Stomach (tissue), 9 donors: ENCODE data around the gene TMEM217. TPM values are rescaled to one million over a fixed set of nuclear protein-coding genes. Genes with fewer than 3 reads are reported as not detected.

Source experiments
- DNase-seq, 2 donors: peaks; one replicate each; pipeline versions ENCODE4 v3.0.0 to v3.0.0-alpha.2; 2013 to 2019
- H3K27ac ChIP-seq, 5 donors: fragments of 200-600 bp in 4 of 5; sonication (generic) in 4 of 5; one replicate each; pipeline ENCODE4 v1.5.1; 2013 to 2019; ENCODE audit warnings: mild to moderate bottlenecking in 1 of 5, moderate library complexity in 1 of 5
- H3K27me3 ChIP-seq, 3 donors: fragments of 200-600 bp; sonication (generic); one replicate each; pipeline ENCODE4 v1.5.1; 2017 to 2019; ENCODE audit warnings: mixed run types in 1 of 3
- H3K36me3 ChIP-seq, 4 donors: fragments of 200-600 bp; sonication (generic); 1 replicate in 3 of 4; 2 replicates in 1 of 4; pipeline ENCODE4 v1.5.1; 2016 to 2019
- H3K4me1 ChIP-seq, 4 donors: fragments of 200-600 bp; sonication (generic); one replicate each; pipeline ENCODE4 v1.5.1; 2016 to 2019
- H3K4me3 ChIP-seq, 4 donors: fragments of 200-600 bp; sonication (generic) in 3 of 4; one replicate each; pipeline ENCODE4 v1.5.1; 2016 to 2019; ENCODE audit warnings: mild to moderate bottlenecking in 1 of 4
- H3K9me3 ChIP-seq, 4 donors: fragments of 200-600 bp; sonication (generic); one replicate each; pipeline ENCODE4 v1.5.1; 2016 to 2019
- EP300 ChIP-seq: sonication (generic); formaldehyde crosslinking; IDR thresholded peaks from one replicate; pipeline ENCODE4 v1.6.1; 2017; ENCODE audit warnings: antibody characterized with exemption
- POLR2A ChIP-seq, 4 donors: fragments of 450-650 bp; IDR thresholded peaks; one replicate each; pipeline ENCODE4 v1.6.1; 2016; ENCODE audit warnings: antibody characterized with exemption in 4 of 4, control low read depth in 2 of 4, mild to moderate bottlenecking in 1 of 4, moderate library complexity in 1 of 4
- POLR2AphosphoS5 ChIP-seq, 3 donors: sonication (generic); formaldehyde crosslinking; IDR thresholded peaks; one replicate each; pipeline ENCODE4 v1.6.1; 2016; ENCODE audit warnings: antibody characterized with exemption in 3 of 3
- WGBS, 5 donors: extraction: QIAGEN DNeasy Blood & Tissue Kit in 3 of 5; methylation state at CpG; one replicate each; pipeline versions ENCODE4 v1.1.5 to v1.1.7; 2013 to 2018; 5-methylcytosine and 5-hydroxymethylcytosine counted together
- intact Hi-C: fragments of 100-400 bp; cut with DNase I; formaldehyde crosslinking; loops from one replicate; pipeline ENCODE4 v1.15.1; 2023; ENCODE audit warnings: low total_unique reads
- polyA plus RNA-seq, 3 donors: library from polyadenylated mRNA; stranded (reverse); fragments of 200-250 nt; gene quantifications; one replicate each; pipeline ENCODE4 v1.2.3, GENCODE V29; 2013
- small RNA-seq, 4 donors: library from RNA; depleted of rRNA; stranded (forward); fragments of <200 nt; gene quantifications; one replicate each; pipeline ENCODE3, GENCODE V24; 2016
- total RNA-seq, 5 donors: library from RNA; depleted of rRNA; stranded (reverse); fragments of >200 nt; gene quantifications; one replicate each; pipeline versions ENCODE4 v1.1.0 to v1.2.3, GENCODE V29; 2014 to 2016
- TF ChIP-seq, protein P1 (sequence below), 7 experiments: fragments of 450-650 bp in 4 of 7; fragments of 200-600 bp in 3 of 7; sonication (generic) in 3 of 7; IDR thresholded peaks; one replicate each; pipeline ENCODE4 v1.5.1; 2016 to 2019; ENCODE audit warnings: antibody characterized with exemption in 7 of 7, control low read depth in 2 of 7, mild to moderate bottlenecking in 1 of 7
- donor health status: healthy with polysubstance abuse.
- donor health status: Bipolar disorder and iron deficiency.
- donor health status: healthy.

Gene TMEM217
- total and polyA plus RNA-seq, 8 donors, result 0.60 to 1.2 (median 0.87) TPM; not detected in 5

DNA sequence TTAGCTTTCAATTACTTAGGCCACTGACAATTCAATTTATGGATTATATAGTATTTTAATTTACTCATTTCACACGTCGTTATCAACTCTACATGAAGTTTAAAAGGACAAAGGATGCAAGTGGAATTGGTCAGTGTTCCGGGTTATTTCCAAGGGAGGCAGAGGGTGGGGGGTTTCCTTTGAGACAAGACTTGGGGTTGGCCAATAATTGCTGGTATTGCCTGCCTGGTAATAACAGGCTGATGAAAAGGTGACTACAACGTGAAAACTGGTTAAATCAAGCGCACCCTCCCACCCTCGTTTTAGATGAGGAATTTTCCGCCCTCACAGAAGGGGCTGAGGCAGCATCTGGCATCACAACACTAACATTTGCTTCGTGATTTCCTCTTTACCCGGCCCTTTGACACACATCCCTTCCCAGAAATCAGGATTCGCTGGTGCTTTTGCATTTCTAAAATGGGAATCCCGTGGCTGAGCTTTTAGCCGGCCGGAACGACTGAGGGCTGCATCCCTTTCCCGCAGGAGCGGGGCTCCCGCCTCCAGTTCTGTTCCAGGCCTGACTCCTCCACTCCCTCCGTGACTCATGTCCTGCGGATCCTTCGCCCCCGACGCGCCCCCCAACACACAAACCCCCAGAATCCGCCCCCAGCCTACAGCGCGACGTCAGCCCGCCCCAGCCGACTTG, 89.0 kb downstream of the TMEM217 start:
- intact Hi-C loops, result no loop called here
- DNase-seq, result no peak
- Histone ChIP-seq H3K27ac (peak overlapping the region; percentile 90 to 99 (median 96)), H3K36me3 (peaks cover 15 to 17% (median 17%) of the 10 kb centered on the region in 4 donors), H3K9me3 (no peaks in the 10 kb centered on the region), H3K27me3 (no peaks in the 10 kb centered on the region), H3K4me3 (peak overlapping the region; percentile 44 to 83 (median 64)), H3K4me1 (peaks cover 11 to 37% (median 30%) of the 10 kb centered on the region in 4 donors)
- TF ChIP-seq, protein P1, sequence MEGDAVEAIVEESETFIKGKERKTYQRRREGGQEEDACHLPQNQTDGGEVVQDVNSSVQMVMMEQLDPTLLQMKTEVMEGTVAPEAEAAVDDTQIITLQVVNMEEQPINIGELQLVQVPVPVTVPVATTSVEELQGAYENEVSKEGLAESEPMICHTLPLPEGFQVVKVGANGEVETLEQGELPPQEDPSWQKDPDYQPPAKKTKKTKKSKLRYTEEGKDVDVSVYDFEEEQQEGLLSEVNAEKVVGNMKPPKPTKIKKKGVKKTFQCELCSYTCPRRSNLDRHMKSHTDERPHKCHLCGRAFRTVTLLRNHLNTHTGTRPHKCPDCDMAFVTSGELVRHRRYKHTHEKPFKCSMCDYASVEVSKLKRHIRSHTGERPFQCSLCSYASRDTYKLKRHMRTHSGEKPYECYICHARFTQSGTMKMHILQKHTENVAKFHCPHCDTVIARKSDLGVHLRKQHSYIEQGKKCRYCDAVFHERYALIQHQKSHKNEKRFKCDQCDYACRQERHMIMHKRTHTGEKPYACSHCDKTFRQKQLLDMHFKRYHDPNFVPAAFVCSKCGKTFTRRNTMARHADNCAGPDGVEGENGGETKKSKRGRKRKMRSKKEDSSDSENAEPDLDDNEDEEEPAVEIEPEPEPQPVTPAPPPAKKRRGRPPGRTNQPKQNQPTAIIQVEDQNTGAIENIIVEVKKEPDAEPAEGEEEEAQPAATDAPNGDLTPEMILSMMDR (IDR thresholded peaks at IDR 0.05), result no peak
- TF ChIP-seq POLR2AphosphoS5 (IDR thresholded peaks at IDR 0.05), result peak in 2 of 3 donors; percentile 39 to 73
- 4 to 9% (median 8%) methylated on average over 25 to 29 of the region's 29 CpGs for whole genome bisulfite sequencing, 5 donors

DNA sequence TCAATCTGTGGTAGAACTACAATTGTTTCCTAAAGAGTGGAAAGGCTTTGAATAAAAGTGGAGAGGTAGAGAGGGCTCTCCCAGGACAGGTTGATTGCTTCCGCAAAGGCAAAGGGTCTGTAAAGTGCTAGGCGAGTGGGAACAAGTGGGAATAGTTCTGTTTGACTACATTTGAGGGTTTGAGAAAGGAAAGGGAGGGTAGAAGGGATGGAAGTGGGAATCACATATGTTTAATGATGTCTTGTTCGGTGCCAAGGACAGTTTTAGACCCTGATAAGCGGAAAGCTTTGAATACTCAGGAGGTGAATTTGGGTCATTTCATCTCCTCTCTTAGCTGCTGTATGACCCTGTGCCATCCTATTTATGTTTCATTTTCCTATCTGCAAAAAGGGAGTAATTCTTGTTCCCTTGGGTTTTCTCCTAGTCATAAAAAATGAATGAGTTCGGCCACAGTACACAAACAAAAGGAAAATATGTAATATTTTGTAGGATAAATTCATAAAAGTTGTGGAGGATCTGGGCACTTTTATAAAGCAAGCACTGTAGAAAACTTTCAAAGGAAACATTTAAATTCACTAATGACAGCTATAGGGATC, 89.7 kb downstream of the TMEM217 start:
- no peak for DNase-seq
- peak overlapping the region in 4 of 5 donors; percentile 93 to 99 (median 96) for H3K27ac ChIP-seq
- no peak for TF ChIP-seq EP300
- TF ChIP-seq POLR2AphosphoS5 (IDR thresholded peaks at IDR 0.05), result no peak
- TF ChIP-seq, protein P1 (IDR thresholded peaks at IDR 0.05), result no peak
- no peak for TF ChIP-seq POLR2A (IDR thresholded peaks at IDR 0.05)
- H3K27me3 ChIP-seq, result no peaks in the 10 kb centered on the region
- H3K4me3 ChIP-seq, result peak overlapping the region in 1 of 4 donors; percentile 44
- WGBS, 5 donors, result 84 to 92% (median 89%) methylated on average over 5 of the region's 5 CpGs
- peaks cover 8 to 10% (median 10%) of the 10 kb centered on the region in 4 donors for H3K36me3 ChIP-seq
- H3K4me1 ChIP-seq, result peaks cover 9 to 32% (median 26%) of the 10 kb centered on the region in 4 donors
- H3K9me3 ChIP-seq, result no peaks in the 10 kb centered on the region
- intact Hi-C loops, result no loop called here

DNA sequence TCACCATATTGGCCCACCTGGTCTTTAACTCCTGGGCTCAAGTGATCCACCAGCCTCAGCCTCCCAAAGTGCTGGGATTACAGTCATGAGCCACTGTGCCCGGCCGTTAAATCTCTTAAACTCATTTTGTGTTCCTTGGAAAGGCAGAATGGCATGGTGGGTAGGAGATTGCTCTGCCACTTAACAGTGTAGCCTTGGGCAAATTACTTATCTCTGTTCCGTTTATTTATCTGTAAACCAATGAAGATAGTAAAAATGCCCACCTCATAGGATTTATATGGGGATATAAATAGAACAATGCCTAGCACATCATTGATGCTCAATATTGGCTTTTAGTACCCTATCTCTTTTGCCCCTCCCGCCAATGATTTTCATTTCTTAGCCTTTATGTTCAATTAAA, 95.2 kb downstream of the TMEM217 start:
- Histone ChIP-seq H3K9me3 (no peaks in the 10 kb centered on the region), H3K4me1 (peaks cover 5 to 17% (median 7%) of the 10 kb centered on the region in 4 donors), H3K36me3 (no peaks in the 10 kb centered on the region), H3K27ac (no peak overlapping the region), H3K4me3 (no peak overlapping the region), H3K27me3 (no peaks in the 10 kb centered on the region)
- DNase-seq, result no peak
- TF ChIP-seq EP300 (no peak), POLR2A (IDR thresholded peaks at IDR 0.05) (no peak), POLR2AphosphoS5 (IDR thresholded peaks at IDR 0.05) (no peak)
- TF ChIP-seq, protein P1 (IDR thresholded peaks at IDR 0.05), result no peak
- WGBS, 5 donors, result 75 to 85% (median 78%) methylated on average over 4 of the region's 4 CpGs
- intact Hi-C loops, result no loop called here

Small RNA genes lying within 50 kb of the gene (small RNA-seq; reads per million reads assigned to genes)
- 0 reads per million in 4 donors for gene AL096712.1

Other genes starting within 250 kb of the TMEM217 start
- 10 to 100 TPM in 4 of 5 donors, 1 to 10 TPM in 1; 9.8 to 52.9 (median 16.9) TPM for gene PIM1, start 88.0 kb downstream of the TMEM217 start, total RNA-seq
- 10 to 100 TPM; 19.9 to 59.1 (median 25.5) TPM for gene PIM1, start 88.0 kb downstream of the TMEM217 start, polyA plus RNA-seq
- 10 to 100 TPM in 1 of 5 donors, 1 to 10 TPM in 4; 3.5 to 16.3 (median 6.4) TPM for gene TBC1D22B, start 372 bp downstream of the TMEM217 start, total RNA-seq
- 1 to 10 TPM; 5.8 to 6.4 (median 5.9) TPM for gene TBC1D22B, start 372 bp downstream of the TMEM217 start, polyA plus RNA-seq
- 10 to 100 TPM; 11.7 to 46.0 (median 23.5) TPM for gene RNF8, start 95.8 kb upstream of the TMEM217 start, total RNA-seq
- gene RNF8, start 95.8 kb upstream of the TMEM217 start, polyA plus RNA-seq, result 10 to 100 TPM in 2 of 3 donors, 1 to 10 TPM in 1; 8.7 to 15.7 (median 14.6) TPM
- 100 to 1,000 TPM in 1 of 5 donors, 10 to 100 TPM in 4; 23.6 to 145 (median 26.4) TPM for gene CMTR1, start 175.1 kb upstream of the TMEM217 start, total RNA-seq
- 10 to 100 TPM in 1 of 3 donors, 1 to 10 TPM in 2; 6.3 to 14.1 (median 6.6) TPM for gene CMTR1, start 175.1 kb upstream of the TMEM217 start, polyA plus RNA-seq
- gene CCDC167, start 241.7 kb upstream of the TMEM217 start, total RNA-seq, result 10 to 100 TPM in 3 of 5 donors, 1 to 10 TPM in 1, not detected in 1; 4.2 to 46.9 (median 28.8) TPM
- gene CCDC167, start 241.7 kb upstream of the TMEM217 start, polyA plus RNA-seq, result 10 to 100 TPM; 26.0 to 47.8 (median 42.5) TPM